T-helper 2 cell treated with Interferon-gamma antibody and Interleukin-4, amounts not matched to agents 5 μg/mL and 100 μg/mL, for 36 hours (primary cell): ENCODE data around the gene ARID1B.
A peak's percentile ranks its signal among the peaks of the same experiment; 100 is the strongest.
"Not testable (repeated sequence)": the region's sequence is repeated elsewhere in the genome, so short reads cannot be mapped to it uniquely, and the experiment has no call there.

Source experiments
- DNase-seq: peaks from one replicate; pipeline ENCODE4 v3.0.0; 2021; ENCODE audit warnings: low spot score
- H3K27ac Mint-ChIP-seq: one replicate; pipeline ENCODE4 v1.8.0; 2021; ENCODE audit warnings: mild to moderate bottlenecking, mixed read lengths
- H3K27me3 Mint-ChIP-seq: one replicate; pipeline ENCODE4 v1.8.0; 2021; ENCODE audit warnings: low read depth, mixed read lengths
- H3K36me3 Mint-ChIP-seq: one replicate; pipeline ENCODE4 v1.8.0; 2021; ENCODE audit warnings: low read depth, mixed read lengths
- H3K4me1 Mint-ChIP-seq: one replicate; pipeline ENCODE4 v1.8.0; 2021; ENCODE audit warnings: low read depth, mixed read lengths
- H3K4me3 Mint-ChIP-seq: one replicate; pipeline ENCODE4 v1.8.0; 2022; ENCODE audit warnings: mild to moderate bottlenecking, moderate library complexity, mixed read lengths
- H3K9me3 Mint-ChIP-seq: one replicate; pipeline ENCODE4 v1.8.0; 2021; ENCODE audit warnings: mixed read lengths

The ARID1B gene

GRCh38 chr6:157143171-157143889 is 366.2 kb downstream of the ARID1B start:
- no peak overlapping the region for H3K27ac Mint-ChIP-seq

GRCh38 chr6:157143890-157144798 is 367.0 kb downstream of the ARID1B start:
- H3K27me3 Mint-ChIP-seq: no peaks in the 10 kb centered on the region
- no peaks in the 10 kb centered on the region for H3K9me3 Mint-ChIP-seq
- peaks cover 4% of the 10 kb centered on the region for H3K4me1 Mint-ChIP-seq
- DNase-seq: no peak
- H3K27ac Mint-ChIP-seq: no peak overlapping the region
- H3K4me3 Mint-ChIP-seq: no peak overlapping the region
- H3K36me3 Mint-ChIP-seq: peaks cover 6% of the 10 kb centered on the region

More at GRCh38 chr6:157143171-157143889, 366.2 kb downstream of the ARID1B start:
- peaks cover 9% of the 10 kb centered on the region for H3K36me3 Mint-ChIP-seq
- H3K9me3 Mint-ChIP-seq: no peaks in the 10 kb centered on the region
- H3K27me3 Mint-ChIP-seq: no peaks in the 10 kb centered on the region
- H3K4me3 Mint-ChIP-seq: no peak overlapping the region
- DNase-seq: no peak
- peaks cover 4% of the 10 kb centered on the region for H3K4me1 Mint-ChIP-seq

- H3K27me3 Mint-ChIP-seq: no peaks in the 10 kb centered on the region
- no peak for DNase-seq
- peaks cover 4% of the 10 kb centered on the region for H3K4me1 Mint-ChIP-seq
- H3K36me3 Mint-ChIP-seq: peaks cover 6% of the 10 kb centered on the region
- H3K4me3 Mint-ChIP-seq: no peak overlapping the region
- no peaks in the 10 kb centered on the region for H3K9me3 Mint-ChIP-seq
- no peak overlapping the region for H3K27ac Mint-ChIP-seq
Observed at GRCh38 chr6:157144859-157145568, 367.8 kb downstream of the ARID1B start.

- H3K36me3 Mint-ChIP-seq: peaks cover 6% of the 10 kb centered on the region
Observed at GRCh38 chr6:157145656-157146285, 368.6 kb downstream of the ARID1B start.

GRCh38 chr6:157147054-157148026 is 370.2 kb downstream of the ARID1B start:
- Mint-ChIP-seq H3K36me3 (peaks cover 10% of the 10 kb centered on the region), H3K4me1 (peaks cover 16% of the 10 kb centered on the region)
- DNase-seq, H3K9me3 Mint-ChIP-seq, H3K27ac Mint-ChIP-seq, H3K4me3 Mint-ChIP-seq, H3K27me3 Mint-ChIP-seq: not testable (repeated sequence)

More at GRCh38 chr6:157145656-157146285, 368.6 kb downstream of the ARID1B start:
- Mint-ChIP-seq H3K4me3 (no peak overlapping the region), H3K27ac (no peak overlapping the region), H3K9me3 (no peaks in the 10 kb centered on the region), H3K4me1 (peaks cover 4% of the 10 kb centered on the region), H3K27me3 (no peaks in the 10 kb centered on the region)
- DNase-seq: no peak

GRCh38 chr6:157148391-157149323 is 371.5 kb downstream of the ARID1B start:
- Mint-ChIP-seq H3K27ac (no peak overlapping the region), H3K4me1 (peaks cover 19% of the 10 kb centered on the region), H3K36me3 (peaks cover 11% of the 10 kb centered on the region), H3K9me3 (no peaks in the 10 kb centered on the region), H3K27me3 (no peaks in the 10 kb centered on the region), H3K4me3 (no peak overlapping the region)
- DNase-seq: no peak

- no peaks in the 10 kb centered on the region for H3K9me3 Mint-ChIP-seq
- DNase-seq: no peak
- H3K27ac Mint-ChIP-seq: no peak overlapping the region
Observed at GRCh38 chr6:157150076-157150475, 372.9 kb downstream of the ARID1B start.

GRCh38 chr6:157151029-157151428 is 373.9 kb downstream of the ARID1B start:
- H3K9me3 Mint-ChIP-seq: no peaks in the 10 kb centered on the region
- H3K27ac Mint-ChIP-seq: no peak overlapping the region
- H3K4me1 Mint-ChIP-seq: peaks cover 19% of the 10 kb centered on the region
- no peak for DNase-seq
- peaks cover 18% of the 10 kb centered on the region for H3K36me3 Mint-ChIP-seq
- H3K27me3 Mint-ChIP-seq: no peaks in the 10 kb centered on the region
- no peak overlapping the region for H3K4me3 Mint-ChIP-seq

More at GRCh38 chr6:157150076-157150475, 372.9 kb downstream of the ARID1B start:
- Mint-ChIP-seq H3K4me1 (peaks cover 19% of the 10 kb centered on the region), H3K36me3 (peaks cover 15% of the 10 kb centered on the region), H3K27me3 (no peaks in the 10 kb centered on the region), H3K4me3 (no peak overlapping the region)

GRCh38 chr6:157151989-157152388 is 374.8 kb downstream of the ARID1B start:
- Mint-ChIP-seq H3K4me1 (peaks cover 17% of the 10 kb centered on the region), H3K9me3 (no peaks in the 10 kb centered on the region), H3K27ac (no peak overlapping the region), H3K4me3 (no peak overlapping the region), H3K36me3 (peaks cover 19% of the 10 kb centered on the region), H3K27me3 (no peaks in the 10 kb centered on the region)
- peak; percentile 49 for DNase-seq

GRCh38 chr6:157152556-157152955 is 375.4 kb downstream of the ARID1B start:
- H3K4me3 Mint-ChIP-seq: no peak overlapping the region
- H3K27me3 Mint-ChIP-seq: no peaks in the 10 kb centered on the region
- H3K9me3 Mint-ChIP-seq: no peaks in the 10 kb centered on the region
- DNase-seq: no peak
- peaks cover 17% of the 10 kb centered on the region for H3K4me1 Mint-ChIP-seq
- H3K27ac Mint-ChIP-seq: no peak overlapping the region
- H3K36me3 Mint-ChIP-seq: peaks cover 21% of the 10 kb centered on the region

GRCh38 chr6:157155804-157156203 is 378.6 kb downstream of the ARID1B start:
- Mint-ChIP-seq H3K9me3 (no peaks in the 10 kb centered on the region), H3K4me1 (peaks cover 17% of the 10 kb centered on the region), H3K27ac (no peak overlapping the region), H3K4me3 (no peak overlapping the region), H3K36me3 (peaks cover 19% of the 10 kb centered on the region), H3K27me3 (no peaks in the 10 kb centered on the region)
- no peak for DNase-seq

GRCh38 chr6:157157258-157157657 is 380.1 kb downstream of the ARID1B start:
- Mint-ChIP-seq H3K27me3 (no peaks in the 10 kb centered on the region), H3K9me3 (no peaks in the 10 kb centered on the region), H3K4me1 (peaks cover 5% of the 10 kb centered on the region), H3K36me3 (peaks cover 15% of the 10 kb centered on the region), H3K4me3 (no peak overlapping the region), H3K27ac (no peak overlapping the region)
- DNase-seq: no peak
